Keratinocyte (primary cell): Measurements from ENCODE around the gene CTIF.

ENCODE experiments used
- EZH2 ChIP-seq: IDR thresholded peaks from one replicate; pipeline ENCODE4 v1.6.1; 2012; ENCODE audit warnings: inconsistent platforms, mild to moderate bottlenecking, low read length, moderate library complexity
- TF ChIP-seq, protein P1 (sequence below), 3 experiments: IDR thresholded peaks in 1 of 3; conservative IDR thresholded peaks in 1 of 3; optimal IDR thresholded peaks in 1 of 3; 2 replicates in 2 of 3; 3 replicates in 1 of 3; pipeline versions ENCODE3 to v1.5.1; 2011; ENCODE audit warnings: low read length in 3 of 3, mild to moderate bottlenecking in 3 of 3, moderate library complexity in 2 of 3, control low read depth in 1 of 3, inconsistent platforms in 1 of 3; ENCODE audit not compliant: insufficient read depth in 2 of 3; ENCODE audit errors: extremely low read depth in 1 of 3

DNA sequence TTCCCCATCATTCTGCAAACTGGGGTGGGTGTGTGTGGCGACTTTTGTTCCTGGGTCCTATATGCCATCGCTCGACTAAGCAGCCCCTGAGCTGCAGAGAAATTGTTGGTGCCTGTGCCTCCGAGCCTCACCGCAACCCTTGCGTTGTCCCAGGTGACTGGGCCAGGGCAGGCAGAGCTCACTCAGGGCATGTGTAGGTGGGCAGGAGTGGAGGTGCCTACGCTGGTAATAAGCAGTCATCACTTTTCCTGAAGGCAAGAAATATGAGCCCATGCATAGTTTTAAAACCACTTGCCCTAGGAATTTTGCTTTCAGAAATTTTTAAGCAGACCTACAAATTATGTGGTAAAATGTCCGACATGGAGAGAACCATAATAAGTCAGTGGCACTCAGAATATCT is 214.1 kb downstream of the CTIF start:
- TF ChIP-seq, protein P1, sequence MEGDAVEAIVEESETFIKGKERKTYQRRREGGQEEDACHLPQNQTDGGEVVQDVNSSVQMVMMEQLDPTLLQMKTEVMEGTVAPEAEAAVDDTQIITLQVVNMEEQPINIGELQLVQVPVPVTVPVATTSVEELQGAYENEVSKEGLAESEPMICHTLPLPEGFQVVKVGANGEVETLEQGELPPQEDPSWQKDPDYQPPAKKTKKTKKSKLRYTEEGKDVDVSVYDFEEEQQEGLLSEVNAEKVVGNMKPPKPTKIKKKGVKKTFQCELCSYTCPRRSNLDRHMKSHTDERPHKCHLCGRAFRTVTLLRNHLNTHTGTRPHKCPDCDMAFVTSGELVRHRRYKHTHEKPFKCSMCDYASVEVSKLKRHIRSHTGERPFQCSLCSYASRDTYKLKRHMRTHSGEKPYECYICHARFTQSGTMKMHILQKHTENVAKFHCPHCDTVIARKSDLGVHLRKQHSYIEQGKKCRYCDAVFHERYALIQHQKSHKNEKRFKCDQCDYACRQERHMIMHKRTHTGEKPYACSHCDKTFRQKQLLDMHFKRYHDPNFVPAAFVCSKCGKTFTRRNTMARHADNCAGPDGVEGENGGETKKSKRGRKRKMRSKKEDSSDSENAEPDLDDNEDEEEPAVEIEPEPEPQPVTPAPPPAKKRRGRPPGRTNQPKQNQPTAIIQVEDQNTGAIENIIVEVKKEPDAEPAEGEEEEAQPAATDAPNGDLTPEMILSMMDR (optimal IDR thresholded peaks at IDR 0.05 in 1 of 3, IDR thresholded peaks at IDR 0.05 in 1 of 3, conservative IDR thresholded peaks at IDR 0.05 in 1 of 3; ENCODE audit: extremely low read depth in 1 of 3, insufficient read depth in 2 of 3, low read length in 3 of 3) = no peak
- TF ChIP-seq EZH2 = no peak
